PC-3 (cell line): ENCODE results near the gene ANTXR1. TPM values are rescaled to one million over a fixed set of nuclear protein-coding genes. Genes with fewer than 3 reads are reported as not detected.
A peak's percentile ranks its signal among the peaks of the same experiment; 100 is the strongest.

ENCODE experiments used
- ATAC-seq: fragments of 200-7000 bp; cut with Tn5 transposase; 2 replicates; pipeline ENCODE4 v1.9.1; 2020; ENCODE audit warnings: mild to moderate bottlenecking, moderate library complexity
- BruUV-seq: library from RNA; stranded (reverse); fragments of 400-500 nt; replicated peaks from 2 replicates; lab custom pipeline; 2021; lab: Mats Ljungman, UMichigan
- CTCF ChIA-PET: fragments of 300-600 bp; sonication (Branson Sonifier 250); formaldehyde crosslinking; loops from one replicate; lab custom pipeline; 2022; ENCODE audit warnings: antibody characterized with exemption; lab: Charles Lee
- POLR2A ChIA-PET: fragments of 300-600 bp; sonication (Branson Sonifier 250); formaldehyde crosslinking; loops from one replicate; lab custom pipeline; 2022; ENCODE audit warnings: antibody characterized with exemption; ENCODE audit not compliant: unreplicated experiment; lab: Charles Lee
- DNase-seq: peaks from one replicate; pipeline ENCODE4 v3.0.0-alpha.2; 2015
- H2AFZ ChIP-seq: fragments of 300-600 bp; sonication (generic); 2 replicates; pipeline ENCODE4 v1.6.0; 2016; ENCODE audit warnings: antibody characterized with exemption, low read length
- H3F3A ChIP-seq: fragments of 300-600 bp; sonication (generic); one replicate; pipeline ENCODE4 v1.6.0; 2017; ENCODE audit warnings: antibody characterized with exemption, low read length, control low read depth, mild to moderate bottlenecking; ENCODE audit not compliant: unreplicated experiment
- H3K27ac ChIP-seq: fragments of 300-600 bp; sonication (generic); 2 replicates; pipeline ENCODE4 v1.5.1; 2016; ENCODE audit warnings: mild to moderate bottlenecking, low read length
- H3K27me3 ChIP-seq: fragments of 300-600 bp; sonication (generic); 2 replicates; pipeline ENCODE4 v1.6.1; 2016; ENCODE audit warnings: low read length, mixed read lengths
- H3K36me3 ChIP-seq: fragments of 300-600 bp; sonication (generic); 2 replicates; pipeline ENCODE4 v1.6.1; 2016; ENCODE audit warnings: low read depth, mixed run types, low read length, mixed read lengths
- H3K4me1 ChIP-seq: fragments of 300-600 bp; sonication (generic); 2 replicates; pipeline ENCODE4 v1.5.1; 2016; ENCODE audit warnings: low read length; ENCODE audit not compliant: insufficient read depth
- H3K4me2 ChIP-seq: fragments of 300-600 bp; sonication (generic); 2 replicates; pipeline ENCODE4 v1.6.0; 2016; ENCODE audit warnings: low read length
- H3K4me3 ChIP-seq: fragments of 300-600 bp; sonication (generic); 2 replicates; pipeline ENCODE4 v1.5.1; 2016; ENCODE audit warnings: mild to moderate bottlenecking, low read length, mixed read lengths
- H3K79me2 ChIP-seq: fragments of 300-600 bp; sonication (generic); 2 replicates; pipeline ENCODE4 v1.6.1; 2017; ENCODE audit warnings: low read length, mixed read lengths
- H3K9ac ChIP-seq: fragments of 300-600 bp; sonication (generic); 2 replicates; pipeline ENCODE4 v1.6.0; 2016; ENCODE audit warnings: mild to moderate bottlenecking, low read length
- H3K9me2 ChIP-seq: fragments of 300-600 bp; sonication (generic); replicated peaks from 2 replicates; pipeline ENCODE4 v1.6.1; 2016; ENCODE audit warnings: mixed run types, low read length, mixed read lengths
- H3K9me3 ChIP-seq: fragments of 300-600 bp; sonication (generic); 2 replicates; pipeline ENCODE4 v1.6.1; 2016; ENCODE audit warnings: low read length, mixed read lengths
- H4K20me1 ChIP-seq: fragments of 300-600 bp; sonication (generic); 2 replicates; pipeline ENCODE4 v1.6.1; 2016; ENCODE audit warnings: low read length, mixed read lengths
- EZH2 ChIP-seq: fragments of 300-600 bp; sonication (generic); IDR thresholded peaks from one replicate; pipeline ENCODE4 v1.6.1; 2017; ENCODE audit warnings: antibody characterized with exemption, mild to moderate bottlenecking, low read length; ENCODE audit not compliant: unreplicated experiment
- EZH2phosphoT487 ChIP-seq: fragments of 300-600 bp; sonication (generic); IDR thresholded peaks from 2 replicates; pipeline ENCODE4 v1.6.1; 2018; ENCODE audit warnings: mild to moderate bottlenecking, antibody characterized with exemption, low read length, borderline replicate concordance
- intact Hi-C: fragments of 100-400 bp; cut with micrococcal nuclease; formaldehyde crosslinking; loops from 2 replicates; pipeline ENCODE4 v1.9.0; 2023
- total RNA-seq: library from RNA; depleted of rRNA; stranded (reverse); fragments of >200 nt; gene quantifications from 2 replicates; pipeline ENCODE4 v1.2.3, GENCODE V29; 2014
- TF ChIP-seq, protein P1 (sequence below): fragments of 300-600 bp; sonication (generic); conservative IDR thresholded peaks from 2 replicates; pipeline ENCODE4 v1.5.1; 2017; ENCODE audit warnings: antibody characterized with exemption, low read depth, mild to moderate bottlenecking, low read length

ANTXR1 gene
- total RNA-seq, 1 experiment from 2014 or later = 31.2 TPM

DNA sequence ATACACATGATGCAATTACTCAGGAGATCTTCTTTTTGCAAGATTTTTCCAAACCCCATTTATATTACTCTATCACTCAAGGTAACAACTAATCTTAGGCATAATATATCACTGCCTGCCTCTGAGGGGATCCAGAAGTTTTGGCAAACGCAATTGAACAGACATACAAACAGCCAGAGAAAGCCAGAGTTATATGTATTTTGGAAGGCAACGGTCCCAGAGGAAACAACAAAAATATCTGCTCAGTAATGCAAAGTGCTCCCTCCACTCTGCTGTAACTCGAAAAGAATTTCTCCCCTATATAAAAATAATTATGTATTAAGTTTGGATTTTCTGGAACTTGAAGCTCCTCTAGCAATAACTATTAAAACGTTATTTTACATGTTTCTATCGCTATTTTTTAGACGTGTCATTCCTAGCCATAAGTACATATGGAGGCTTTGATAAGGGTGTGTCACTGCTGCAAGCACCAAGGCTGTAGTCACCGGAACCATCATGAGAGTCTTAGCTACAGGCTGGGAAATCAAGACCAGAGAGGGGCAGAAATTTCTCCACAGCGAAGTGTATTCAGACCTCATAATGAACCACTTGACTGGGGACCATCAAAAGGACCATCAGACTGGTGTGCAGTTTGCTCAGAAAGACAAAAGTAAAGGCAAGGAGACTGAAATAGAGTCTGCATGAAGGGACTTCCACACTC, 42.3 kb upstream of the ANTXR1 start:
- intact Hi-C loops = no loop called here
- Histone ChIP-seq H3K4me1 (peaks cover 34% of the 10 kb centered on the region), H3K36me3 (no peaks in the 10 kb centered on the region), H3K4me2 (peak overlapping the region; percentile 45), H3K9ac (peak overlapping the region; percentile 69), H3K9me3 (no peaks in the 10 kb centered on the region), H2AFZ (peak overlapping the region; percentile 20; the same call in 1 of the 2 replicates), H4K20me1 (no peaks in the 10 kb centered on the region), H3K27me3 (no peaks in the 10 kb centered on the region), H3K79me2 (no peaks in the 10 kb centered on the region), H3K4me3 (no peak overlapping the region), H3K9me2 (0 out of 2 replicates have a peak, but pooled peaks cover 6% of the 10 kb centered on the region), H3F3A (peaks cover 10% of the 10 kb centered on the region), H3K27ac (peak overlapping the region; percentile 97)
- CTCF ChIA-PET = no interaction called here
- no TSS peak for BruUV-seq
- POLR2A ChIA-PET = no interaction called here
- DNase-seq = no peak
- TF ChIP-seq, protein P1, sequence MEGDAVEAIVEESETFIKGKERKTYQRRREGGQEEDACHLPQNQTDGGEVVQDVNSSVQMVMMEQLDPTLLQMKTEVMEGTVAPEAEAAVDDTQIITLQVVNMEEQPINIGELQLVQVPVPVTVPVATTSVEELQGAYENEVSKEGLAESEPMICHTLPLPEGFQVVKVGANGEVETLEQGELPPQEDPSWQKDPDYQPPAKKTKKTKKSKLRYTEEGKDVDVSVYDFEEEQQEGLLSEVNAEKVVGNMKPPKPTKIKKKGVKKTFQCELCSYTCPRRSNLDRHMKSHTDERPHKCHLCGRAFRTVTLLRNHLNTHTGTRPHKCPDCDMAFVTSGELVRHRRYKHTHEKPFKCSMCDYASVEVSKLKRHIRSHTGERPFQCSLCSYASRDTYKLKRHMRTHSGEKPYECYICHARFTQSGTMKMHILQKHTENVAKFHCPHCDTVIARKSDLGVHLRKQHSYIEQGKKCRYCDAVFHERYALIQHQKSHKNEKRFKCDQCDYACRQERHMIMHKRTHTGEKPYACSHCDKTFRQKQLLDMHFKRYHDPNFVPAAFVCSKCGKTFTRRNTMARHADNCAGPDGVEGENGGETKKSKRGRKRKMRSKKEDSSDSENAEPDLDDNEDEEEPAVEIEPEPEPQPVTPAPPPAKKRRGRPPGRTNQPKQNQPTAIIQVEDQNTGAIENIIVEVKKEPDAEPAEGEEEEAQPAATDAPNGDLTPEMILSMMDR = no peak
- no peak for TF ChIP-seq EZH2phosphoT487
- no peak for TF ChIP-seq EZH2
- ATAC-seq = no peak

DNA sequence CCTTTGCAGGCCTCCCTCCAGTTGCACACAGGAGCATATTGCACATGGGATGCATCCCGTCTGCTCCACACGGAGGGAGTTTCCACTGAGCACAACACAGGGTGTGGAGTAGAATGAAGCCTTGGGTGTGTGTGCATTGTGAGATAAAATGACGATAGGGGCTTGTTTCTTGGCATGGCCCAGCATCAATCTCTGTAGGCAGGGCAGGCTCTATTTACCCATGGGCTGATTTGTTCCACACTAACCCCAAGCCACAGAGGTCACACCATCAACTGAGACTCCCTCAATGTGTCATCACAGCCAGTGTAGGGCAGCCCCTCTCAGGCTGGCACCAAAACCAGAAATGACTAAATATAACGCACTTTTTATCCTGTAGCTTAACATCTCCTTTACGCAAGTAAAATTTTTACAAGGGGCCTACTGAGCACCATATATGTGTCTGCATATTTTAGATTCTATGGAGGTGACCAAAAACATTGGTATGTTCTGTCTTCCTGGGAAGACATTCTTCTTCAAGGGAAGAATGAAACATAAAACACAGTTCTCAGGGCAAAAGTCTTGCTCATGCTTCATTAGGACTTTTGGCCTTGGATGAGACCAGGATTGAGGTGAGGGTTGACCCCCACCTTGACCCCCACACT, 41.3 kb upstream of the ANTXR1 start:
- peak overlapping the region; percentile 97 for H3K27ac ChIP-seq
- no peaks in the 10 kb centered on the region for H4K20me1 ChIP-seq
- CTCF ChIA-PET = no interaction called here
- no TSS peak for BruUV-seq
- no peaks in the 10 kb centered on the region for H3K9me3 ChIP-seq
- peaks cover 10% of the 10 kb centered on the region for H3F3A ChIP-seq
- peak overlapping the region; percentile 69 for H3K9ac ChIP-seq
- ATAC-seq = peak; percentile 97
- peak overlapping the region; percentile 55 for H3K4me2 ChIP-seq
- peaks cover 34% of the 10 kb centered on the region for H3K4me1 ChIP-seq
- H2AFZ ChIP-seq = peak overlapping the region; percentile 20; the same call in 1 of the 2 replicates
- TF ChIP-seq EZH2 (no peak), EZH2phosphoT487 (no peak)
- TF ChIP-seq, protein P1 = no peak
- POLR2A ChIA-PET = no interaction called here
- no peaks in the 10 kb centered on the region for H3K36me3 ChIP-seq
- intact Hi-C loops = no loop called here
- DNase-seq = peak; percentile 99
- no peaks in the 10 kb centered on the region for H3K79me2 ChIP-seq
- H3K9me2 ChIP-seq = 0 out of 2 replicates have a peak, but pooled peaks cover 6% of the 10 kb centered on the region
- H3K27me3 ChIP-seq = no peaks in the 10 kb centered on the region
- H3K4me3 ChIP-seq = 0 out of 2 replicates have a peak overlapping the region, but pooled peaks have one; percentile 7
